Globus pallidus (tissue), 1 donor: ENCODE data around the gene SELENON.

Source experiments
- DNase-seq: peaks from one replicate; pipeline ENCODE4 v3.0.0-alpha.2; 2015; ENCODE audit warnings: low spot score

The SELENON gene

GRCh38 chr1:25864434-25864833, 64.4 kb downstream of the SELENON start:
- no peak for DNase-seq

GRCh38 chr1:25866288-25866687, 66.3 kb downstream of the SELENON start:
- no peak for DNase-seq

- no peak for DNase-seq
Measured at GRCh38 chr1:25867210-25867991, 67.4 kb downstream of the SELENON start.
